Omental fat pad (tissue), 4 donors: ENCODE measurements around the gene DENND1B. TPM values are rescaled to one million over a fixed set of nuclear protein-coding genes. Genes with fewer than 3 reads are reported as not detected.

ENCODE experiments used
- ATAC-seq: fragments of 150-250 bp; one replicate; pipeline ENCODE4 v1.9.1; 2016; ENCODE audit warnings: mild to moderate bottlenecking, moderate library complexity; ENCODE audit not compliant: low FRiP score
- DNase-seq: peaks from one replicate; pipeline ENCODE4 v3.0.0-alpha.2; 2019; ENCODE audit warnings: low spot score
- CTCF ChIP-seq, 3 donors: fragments of 450-650 bp; IDR thresholded peaks; one replicate each; pipeline ENCODE4 v1.5.1; 2016 to 2017; ENCODE audit warnings: antibody characterized with exemption in 3 of 3, mild to moderate bottlenecking in 3 of 3, moderate library complexity in 2 of 3
- total RNA-seq, 4 donors: library from RNA; depleted of rRNA; stranded (reverse); fragments of >200 nt; gene quantifications; one replicate each; pipeline ENCODE4 v1.1.0, GENCODE V29; 2016

Gene DENND1B
- total RNA-seq, 4 donors from 2014 or later, result 8.3 to 16.6 (median 11.1) TPM

GRCh38 chr1:197733324-197733723 lies 42.0 kb downstream of the DENND1B start:
- DNase-seq (no peak), ATAC-seq (no peak)
- no peak for TF ChIP-seq CTCF (IDR thresholded peaks at IDR 0.05)

GRCh38 chr1:197732187-197732586 lies 43.1 kb downstream of the DENND1B start:
- no peak for TF ChIP-seq CTCF (IDR thresholded peaks at IDR 0.05)

GRCh38 chr1:197731449-197731848 lies 43.8 kb downstream of the DENND1B start:
- DNase-seq, result no peak
- ATAC-seq, result no peak
- TF ChIP-seq CTCF (IDR thresholded peaks at IDR 0.05), result no peak

More at GRCh38 chr1:197732187-197732586, 43.1 kb downstream of the DENND1B start:
- ATAC-seq (no peak), DNase-seq (no peak)

- TF ChIP-seq CTCF (IDR thresholded peaks at IDR 0.05), result no peak
- ATAC-seq, result no peak
- DNase-seq, result no peak
These were observed 49.3 kb downstream of the DENND1B start for GRCh38 chr1:197725976-197726375.

- no peak for TF ChIP-seq CTCF (IDR thresholded peaks at IDR 0.05)
- ATAC-seq (no peak), DNase-seq (no peak)
These were observed 50.2 kb downstream of the DENND1B start for GRCh38 chr1:197725044-197725443.

GRCh38 chr1:197715806-197716205 lies 59.5 kb downstream of the DENND1B start:
- DNase-seq (no peak), ATAC-seq (no peak)
- TF ChIP-seq CTCF (IDR thresholded peaks at IDR 0.05), result no peak

GRCh38 chr1:197706601-197707000 lies 68.7 kb downstream of the DENND1B start:
- no peak for ATAC-seq
- no peak for DNase-seq
- TF ChIP-seq CTCF (IDR thresholded peaks at IDR 0.05), result no peak
